ENCODE measurements around the gene NAV2. TPM values are rescaled to one million over a fixed set of nuclear protein-coding genes. Genes with fewer than 3 reads are reported as not detected.

Gene NAV2
- total and polyA plus RNA-seq, 3 donors from 2014 or later, result 3.4 to 6.0 (median 3.9) TPM

- H3K4me3 ChIP-seq, result no peak overlapping the region
- H3K4me1 ChIP-seq, result peaks cover 3% of the 10 kb centered on the region
- no peak overlapping the region for H3K27ac ChIP-seq
- TF ChIP-seq CTCF (IDR thresholded peaks at IDR 0.05), result no peak
- no peak for TF ChIP-seq POLR2A (IDR thresholded peaks at IDR 0.05)
- no peaks in the 10 kb centered on the region for H3K36me3 ChIP-seq (ENCODE audit: low read depth, missing control alignments)
- H3K9me3 ChIP-seq, result no peaks in the 10 kb centered on the region
- intact Hi-C loops (cut with DNase I; ENCODE audit: low total_unique reads), result no loop called here
- H3K27me3 ChIP-seq, result no peaks in the 10 kb centered on the region
- DNase-seq, result no peak
- WGBS, 2 donors, result 40 to 41% methylated on average over 1 of the region's 1 CpG
These were observed 267.8 kb downstream of the NAV2 start for GRCh38 chr11:19980388-19980787.

GRCh38 chr11:19980957-19981669 is 268.5 kb downstream of the NAV2 start:
- no peak for DNase-seq
- Histone ChIP-seq H3K4me3 (no peak overlapping the region), H3K36me3 (ENCODE audit: low read depth, missing control alignments) (no peaks in the 10 kb centered on the region), H3K27me3 (no peaks in the 10 kb centered on the region), H3K27ac (no peak overlapping the region), H3K4me1 (peaks cover 3% of the 10 kb centered on the region), H3K9me3 (no peaks in the 10 kb centered on the region)
- intact Hi-C loops (cut with DNase I; ENCODE audit: low total_unique reads), result no loop called here
- 38 to 58% methylated on average over 8 of the region's 8 CpGs for WGBS, 2 donors
- TF ChIP-seq POLR2A (IDR thresholded peaks at IDR 0.05) (no peak), CTCF (IDR thresholded peaks at IDR 0.05) (no peak)

GRCh38 chr11:19982774-19983495 is 270.3 kb downstream of the NAV2 start:
- H3K27ac ChIP-seq, result no peak overlapping the region
- TF ChIP-seq POLR2A (IDR thresholded peaks at IDR 0.05), result no peak
- TF ChIP-seq CTCF (IDR thresholded peaks at IDR 0.05), result no peak
- intact Hi-C loops (cut with DNase I; ENCODE audit: low total_unique reads), result no loop called here

GRCh38 chr11:19984048-19984742 is 271.6 kb downstream of the NAV2 start:
- Histone ChIP-seq H3K9me3 (no peaks in the 10 kb centered on the region), H3K36me3 (ENCODE audit: low read depth, missing control alignments) (no peaks in the 10 kb centered on the region), H3K4me1 (peaks cover 3% of the 10 kb centered on the region), H3K27ac (no peak overlapping the region), H3K27me3 (no peaks in the 10 kb centered on the region), H3K4me3 (no peak overlapping the region)
- intact Hi-C loops (cut with DNase I; ENCODE audit: low total_unique reads), result no loop called here
- WGBS, 2 donors, result 97 to 98% methylated on average over 5 to 8 of the region's 8 CpGs
- no peak for DNase-seq
- TF ChIP-seq POLR2A (IDR thresholded peaks at IDR 0.05) (no peak), CTCF (IDR thresholded peaks at IDR 0.05) (no peak)

More at GRCh38 chr11:19982774-19983495, 270.3 kb downstream of the NAV2 start:
- DNase-seq, result no peak
- Histone ChIP-seq H3K27me3 (no peaks in the 10 kb centered on the region), H3K4me1 (peaks cover 3% of the 10 kb centered on the region), H3K9me3 (no peaks in the 10 kb centered on the region), H3K36me3 (ENCODE audit: low read depth, missing control alignments) (no peaks in the 10 kb centered on the region), H3K4me3 (no peak overlapping the region)
- WGBS, 2 donors, result 88 to 91% methylated on average over 5 of the region's 5 CpGs

All from testis (tissue), 3 donors.